ENCODE data around the gene MSANTD3.

DNA sequence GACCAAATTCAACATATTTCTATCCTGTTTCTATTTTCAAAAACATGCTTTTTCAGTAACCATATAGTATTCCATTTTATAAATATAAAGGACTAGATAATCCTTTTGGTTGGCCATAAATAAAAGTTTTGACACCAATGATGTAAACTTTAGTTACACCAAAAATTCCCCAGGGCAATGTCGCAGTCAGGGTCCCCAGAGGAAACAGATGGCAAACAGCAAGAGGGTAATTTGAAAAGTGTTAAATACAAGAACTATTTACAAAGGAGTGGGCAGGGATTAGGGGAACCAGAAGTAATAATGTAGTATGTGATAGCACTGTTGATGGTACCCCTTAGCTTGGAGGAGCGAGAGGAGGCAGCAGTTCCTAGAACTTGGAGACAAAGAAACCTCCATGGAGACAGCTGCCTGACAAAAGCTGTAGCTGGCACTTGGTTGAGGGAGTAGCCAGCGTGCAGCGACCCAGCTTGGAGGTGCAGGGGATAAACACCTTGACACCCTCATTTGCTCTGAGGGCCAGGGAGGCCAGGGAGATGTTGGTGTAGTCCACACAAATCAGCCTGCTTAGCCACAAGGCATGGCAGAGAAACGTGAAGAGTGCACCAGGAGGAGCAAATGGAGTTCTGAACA, 18.3 kb upstream of the MSANTD3 start:
- no peak for TF ChIP-seq NFE2 (CRISPR knock-in tag; IDR thresholded peaks at IDR 0.05)
- TF ChIP-seq POLR2A (IDR thresholded peaks at IDR 0.05; ENCODE audit: insufficient read depth in 1 of 2, low read depth in 2 of 2, low read length in 2 of 2): no peak
- TF ChIP-seq, protein P1, sequence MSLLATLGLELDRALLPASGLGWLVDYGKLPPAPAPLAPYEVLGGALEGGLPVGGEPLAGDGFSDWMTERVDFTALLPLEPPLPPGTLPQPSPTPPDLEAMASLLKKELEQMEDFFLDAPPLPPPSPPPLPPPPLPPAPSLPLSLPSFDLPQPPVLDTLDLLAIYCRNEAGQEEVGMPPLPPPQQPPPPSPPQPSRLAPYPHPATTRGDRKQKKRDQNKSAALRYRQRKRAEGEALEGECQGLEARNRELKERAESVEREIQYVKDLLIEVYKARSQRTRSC (CRISPR knock-in tag; IDR thresholded peaks at IDR 0.05; ENCODE audit: low read depth): no peak
- TF ChIP-seq CHD2 (IDR thresholded peaks at IDR 0.05; ENCODE audit: low read depth, low read length): no peak
